OCI-LY1 (cell line): ENCODE measurements around the gene PHF23.

Source experiments
- H2AFZ ChIP-seq: fragments of 200-600 bp; sonication (generic), shearing (Covaris generic); 2 replicates; pipeline ENCODE4 v1.6.0; 2014; ENCODE audit warnings: antibody characterized with exemption, mild to moderate bottlenecking, low read length
- H3F3A ChIP-seq: fragments of 200-600 bp; sonication (generic), shearing (Covaris generic); 2 replicates; pipeline ENCODE4 v1.6.0; 2014; ENCODE audit warnings: mild to moderate bottlenecking, antibody characterized with exemption, low read length, moderate library complexity; ENCODE audit not compliant: insufficient read depth
- H3K27ac ChIP-seq: fragments of 200-600 bp; sonication (generic); 2 replicates; pipeline ENCODE4 v1.5.1; 2014; ENCODE audit warnings: low read length, mixed run types, mild to moderate bottlenecking, low read depth; ENCODE audit not compliant: poor library complexity, severe bottlenecking
- H3K27me3 ChIP-seq: fragments of 200-600 bp; sonication (generic); 2 replicates; pipeline ENCODE4 v1.6.0; 2014; ENCODE audit warnings: antibody characterized with exemption, mild to moderate bottlenecking, low read length, moderate library complexity; ENCODE audit not compliant: insufficient read depth
- H3K36me3 ChIP-seq: fragments of 200-600 bp; sonication (generic); 2 replicates; pipeline ENCODE4 v1.6.1; 2014; ENCODE audit warnings: mild to moderate bottlenecking, antibody characterized with exemption, low read length, moderate library complexity, mixed read lengths; ENCODE audit not compliant: insufficient read depth
- H3K4me1 ChIP-seq: fragments of 200-600 bp; sonication (generic); 2 replicates; pipeline ENCODE4 v1.5.1; 2014; ENCODE audit warnings: mild to moderate bottlenecking, low read length, moderate library complexity; ENCODE audit not compliant: insufficient read depth, severe bottlenecking
- H3K4me2 ChIP-seq: fragments of 200-600 bp; sonication (generic), shearing (Covaris generic); 2 replicates; pipeline ENCODE4 v1.6.1; 2014; ENCODE audit warnings: low read length
- H3K4me3 ChIP-seq: fragments of 200-600 bp; sonication (generic); 2 replicates; pipeline ENCODE4 v1.5.1; 2014; ENCODE audit warnings: low read length, low read depth, mild to moderate bottlenecking, mixed read lengths; ENCODE audit not compliant: poor library complexity, severe bottlenecking
- H3K79me2 ChIP-seq: fragments of 200-600 bp; shearing (Covaris generic); 2 replicates; pipeline ENCODE4 v1.6.1; 2016; ENCODE audit warnings: mixed run types, low read length, mixed read lengths; ENCODE audit not compliant: insufficient read depth
- H3K9ac ChIP-seq: fragments of 200-600 bp; sonication (generic), shearing (Covaris generic); 2 replicates; pipeline ENCODE4 v1.6.1; 2014; ENCODE audit warnings: mild to moderate bottlenecking, low read length, mixed read lengths
- H3K9me2 ChIP-seq: fragments of 200-600 bp; sonication (generic), shearing (Covaris generic); 2 replicates; pipeline ENCODE4 v1.6.1; 2014; ENCODE audit warnings: low read depth, mild to moderate bottlenecking, low read length, mixed read lengths
- H3K9me3 ChIP-seq: fragments of 200-600 bp; shearing (Covaris generic); 2 replicates; pipeline ENCODE4 v1.6.1; 2014; ENCODE audit warnings: low read length, mixed read lengths
- H4K20me1 ChIP-seq: fragments of 200-600 bp; sonication (generic), shearing (Covaris generic); 2 replicates; pipeline ENCODE4 v1.6.0; 2016; ENCODE audit warnings: mild to moderate bottlenecking, low read length; ENCODE audit not compliant: insufficient read depth
- CTCF ChIP-seq: fragments of 200-600 bp; sonication (generic), shearing (Covaris generic); IDR thresholded peaks from 2 replicates; pipeline ENCODE4 v1.5.1; 2017; ENCODE audit warnings: mild to moderate bottlenecking, antibody characterized with exemption, low read length, moderate library complexity, mixed read lengths
- EZH2 ChIP-seq: fragments of 200-600 bp; sonication (generic), shearing (Covaris generic); IDR thresholded peaks from 2 replicates; pipeline ENCODE4 v1.8.0; 2017; ENCODE audit warnings: borderline replicate concordance, mixed run types, mild to moderate bottlenecking, antibody characterized with exemption, low read length, moderate library complexity, mixed read lengths

Gene PHF23

DNA sequence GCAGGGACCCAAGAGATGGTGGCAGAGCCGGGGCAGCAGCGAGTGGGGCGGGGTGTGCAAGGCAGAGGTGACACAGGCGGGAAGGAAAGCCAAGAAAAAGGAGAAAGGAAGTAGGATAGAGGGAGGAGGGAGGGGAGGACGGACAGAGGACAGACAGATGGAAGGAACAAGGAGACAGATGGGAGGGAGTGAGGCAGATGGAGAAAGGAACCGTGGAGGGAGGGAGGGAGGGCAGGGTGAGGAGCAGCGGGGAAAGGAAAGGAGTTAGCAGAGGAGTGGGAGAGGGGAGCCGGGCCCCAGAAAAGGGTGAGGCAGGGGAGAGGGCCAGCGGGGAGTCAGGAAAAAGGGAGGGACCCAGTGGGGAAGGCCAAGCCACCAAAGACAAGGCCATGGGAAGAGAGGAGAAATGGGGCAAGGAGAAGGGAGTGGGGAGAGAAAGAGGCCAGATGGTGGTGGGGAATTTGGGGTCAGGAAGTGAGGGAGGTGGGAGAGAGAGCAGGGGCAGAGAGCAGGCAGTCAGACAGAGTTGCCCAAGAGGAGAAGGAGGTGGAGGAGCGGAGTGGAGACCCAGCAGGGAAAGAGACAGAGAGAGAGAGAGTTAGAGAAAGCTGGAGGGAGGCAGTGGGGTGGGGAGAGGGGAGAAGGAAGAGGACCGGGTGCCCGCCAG lies 46.9 kb downstream of the PHF23 start:
- H3K27ac ChIP-seq: no peak overlapping the region
- TF ChIP-seq EZH2: no peak
- no peak for TF ChIP-seq CTCF
- H3K27me3 ChIP-seq: peaks cover 11% of the 10 kb centered on the region; the same call in 1 of the 2 replicates
- no peaks in the 10 kb centered on the region for H3K9me2 ChIP-seq
- no peaks in the 10 kb centered on the region for H4K20me1 ChIP-seq
- no peaks in the 10 kb centered on the region for H3K79me2 ChIP-seq
- H3K36me3 ChIP-seq: no peaks in the 10 kb centered on the region
- H2AFZ ChIP-seq: no peak overlapping the region
- H3F3A ChIP-seq: no peaks in the 10 kb centered on the region
- H3K9me3 ChIP-seq: no peaks in the 10 kb centered on the region
- no peak overlapping the region for H3K4me3 ChIP-seq
- no peak overlapping the region for H3K9ac ChIP-seq
- H3K4me1 ChIP-seq: no peaks in the 10 kb centered on the region
- H3K4me2 ChIP-seq: no peak overlapping the region

- Histone ChIP-seq H3K27me3 (peaks cover 7% of the 10 kb centered on the region; the same call in 1 of the 2 replicates), H4K20me1 (no peaks in the 10 kb centered on the region), H3K4me3 (no peak overlapping the region), H3K79me2 (no peaks in the 10 kb centered on the region), H3K4me1 (no peaks in the 10 kb centered on the region), H3K27ac (no peak overlapping the region), H3F3A (no peaks in the 10 kb centered on the region), H2AFZ (no peak overlapping the region), H3K4me2 (no peak overlapping the region), H3K9ac (no peak overlapping the region), H3K9me2 (no peaks in the 10 kb centered on the region), H3K36me3 (no peaks in the 10 kb centered on the region), H3K9me3 (no peaks in the 10 kb centered on the region)
- TF ChIP-seq CTCF (no peak), EZH2 (no peak)
Measured at GRCh38 chr17:7191571-7192270, 47.5 kb downstream of the PHF23 start.

DNA sequence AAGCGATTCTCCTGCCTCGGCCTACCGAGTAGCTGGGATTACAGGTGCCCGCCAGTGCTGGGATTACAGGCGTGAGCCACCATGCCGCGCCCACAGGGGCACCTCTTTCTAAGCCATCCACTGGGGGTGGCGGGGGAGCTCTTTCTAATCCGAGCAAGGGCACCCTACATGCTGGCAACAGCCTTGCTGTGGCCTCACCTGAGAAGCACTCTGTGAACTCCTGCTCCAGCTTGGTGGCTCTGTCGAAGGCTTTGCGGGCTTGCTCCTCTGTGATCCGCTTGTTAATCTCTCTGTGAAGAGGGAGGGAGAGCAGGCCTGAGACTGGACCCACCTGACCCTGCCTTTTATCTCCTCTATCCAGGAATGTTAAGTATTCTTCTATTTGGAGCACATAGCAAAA lies 48.2 kb downstream of the PHF23 start:
- no peaks in the 10 kb centered on the region for H3K36me3 ChIP-seq

More for the DNA sequence above, 48.2 kb downstream of the PHF23 start:
- Histone ChIP-seq H3K27ac (no peak overlapping the region), H3K9ac (no peak overlapping the region), H4K20me1 (no peaks in the 10 kb centered on the region), H3K4me1 (no peaks in the 10 kb centered on the region), H3K79me2 (no peaks in the 10 kb centered on the region), H3K4me3 (no peak overlapping the region), H2AFZ (no peak overlapping the region), H3K9me3 (no peaks in the 10 kb centered on the region), H3K9me2 (no peaks in the 10 kb centered on the region), H3F3A (no peaks in the 10 kb centered on the region), H3K4me2 (no peak overlapping the region), H3K27me3 (peaks cover 7% of the 10 kb centered on the region; the same call in 1 of the 2 replicates)
- no peak for TF ChIP-seq EZH2
- TF ChIP-seq CTCF: no peak
